Transverse colon (tissue), 4 donors: ENCODE results near the gene LPCAT3. TPM values are rescaled to one million over a fixed set of nuclear protein-coding genes. Genes with fewer than 3 reads are reported as not detected.
A peak's percentile ranks its signal among the peaks of the same experiment; 100 is the strongest.

Experiments
- DNase-seq: peaks from one replicate; pipeline ENCODE4 v3.0.0-alpha.2; 2019
- H3K27ac ChIP-seq, 4 donors: fragments of 200-600 bp; sonication (generic); 2 replicates each; pipeline ENCODE4 v1.5.1; 2016 to 2018; ENCODE audit warnings: inconsistent platforms in 4 of 4
- H3K27me3 ChIP-seq: fragments of 200-600 bp; sonication (generic); 2 replicates; pipeline ENCODE4 v1.5.1; 2017; ENCODE audit warnings: inconsistent platforms
- H3K36me3 ChIP-seq, 4 donors: fragments of 200-600 bp; sonication (generic); 2 replicates each; pipeline ENCODE4 v1.5.1; 2017 to 2019; ENCODE audit warnings: inconsistent platforms in 4 of 4
- H3K4me1 ChIP-seq, 4 donors: fragments of 200-600 bp; sonication (generic); 2 replicates each; pipeline ENCODE4 v1.5.1; 2017 to 2020; ENCODE audit warnings: inconsistent platforms in 4 of 4
- H3K4me3 ChIP-seq, 4 donors: fragments of 200-600 bp; sonication (generic); 1 replicate in 1 of 4; 2 replicates in 3 of 4; pipeline versions ENCODE4 v1.5.1 to v1.6.1; 2017 to 2019; ENCODE audit warnings: inconsistent platforms in 4 of 4
- H3K9me3 ChIP-seq, 2 donors: fragments of 200-600 bp; sonication (generic); 2 replicates each; pipeline ENCODE4 v1.5.1; 2017 to 2019; ENCODE audit warnings: inconsistent platforms in 2 of 2
- CTCF ChIP-seq, 5 experiments: fragments of 200-600 bp in 3 of 5; fragments of 450-650 bp in 2 of 5; sonication (generic) in 3 of 5; IDR thresholded peaks; 1 replicate in 2 of 5; 2 replicates in 3 of 5; pipeline ENCODE4 v1.5.1; 2016 to 2017; ENCODE audit warnings: antibody characterized with exemption in 5 of 5, inconsistent platforms in 3 of 5, mild to moderate bottlenecking in 2 of 5, moderate library complexity in 1 of 5
- EP300 ChIP-seq: sonication (generic); formaldehyde crosslinking; IDR thresholded peaks from one replicate; pipeline ENCODE4 v1.6.1; 2017; ENCODE audit warnings: antibody characterized with exemption, low read depth
- POLR2A ChIP-seq: fragments of 450-650 bp; IDR thresholded peaks from one replicate; pipeline ENCODE4 v1.6.1; 2016; ENCODE audit warnings: antibody characterized with exemption, mild to moderate bottlenecking, moderate library complexity
- POLR2AphosphoS5 ChIP-seq, 3 donors: sonication (generic); formaldehyde crosslinking; IDR thresholded peaks; one replicate each; pipeline ENCODE4 v1.6.1; 2016; ENCODE audit warnings: antibody characterized with exemption in 3 of 3
- WGBS, 2 donors: methylation state at CpG; one replicate each; pipeline ENCODE4 v1.1.5; 2018; ENCODE audit warnings: low coverage in 1 of 2; 5-methylcytosine and 5-hydroxymethylcytosine counted together
- in situ Hi-C, 4 donors: fragments of 200-750 bp; cut with MboI; loops; one replicate each; pipeline versions ENCODE4 v1.15.0 to v1.15.1; 2017; ENCODE audit warnings: low sequenced_read_pairs in 3 of 4, low pct_ligation_motif_present in 1 of 4, low pct_unique_long_range_greater_than_20kb in 1 of 4
- intact Hi-C: fragments of 100-400 bp; cut with DNase I; formaldehyde crosslinking; loops from one replicate; pipeline ENCODE4 v1.15.1; 2023; ENCODE audit warnings: low total_unique reads
- total RNA-seq, 4 donors: library from RNA; depleted of rRNA; stranded (reverse); fragments of >200 nt; gene quantifications; one replicate each; pipeline ENCODE4 v1.1.0, GENCODE V29; 2016

The LPCAT3 gene
- total RNA-seq, 4 donors from 2014 or later, result 56.1 to 271 (median 111) TPM

GRCh38 chr12:6932766-6933165 is 85.5 kb downstream of the LPCAT3 start:
- Histone ChIP-seq H3K9me3 (no peaks in the 10 kb centered on the region), H3K27me3 (no peaks in the 10 kb centered on the region), H3K27ac (peak overlapping the region; percentile 55 to 99 (median 78)), H3K36me3 (peaks cover 0 to 8% (median 0%) of the 10 kb centered on the region in 4 donors), H3K4me3 (no peak overlapping the region), H3K4me1 (peaks cover 27 to 71% (median 57%) of the 10 kb centered on the region in 4 donors)
- TF ChIP-seq CTCF (IDR thresholded peaks at IDR 0.05) (no peak), POLR2A (no peak), EP300 (no peak), POLR2AphosphoS5 (IDR thresholded peaks at IDR 0.05) (no peak)
- in situ Hi-C loops, result loop anchor here in 2 of 4 donors (25.0 kb wide), 1 partner anchor 180 kb away; the partner anchor contains the start of gene C1RL (in 2 of the 2)
- 55 to 75% methylated on average over 1 of the region's 1 CpG for WGBS, 2 donors
- intact Hi-C loops, result no loop called here
- DNase-seq, result no peak

GRCh38 chr12:6929466-6930452 is 88.5 kb downstream of the LPCAT3 start:
- WGBS, 2 donors, result 51 to 52% methylated on average over 2 to 7 of the region's 7 CpGs
- peaks cover 34 to 84% (median 70%) of the 10 kb centered on the region in 4 donors for H3K4me1 ChIP-seq
- H3K9me3 ChIP-seq, result no peaks in the 10 kb centered on the region
- TF ChIP-seq POLR2AphosphoS5 (IDR thresholded peaks at IDR 0.05), result no peak
- TF ChIP-seq CTCF (IDR thresholded peaks at IDR 0.05), result no peak
- no peak for TF ChIP-seq POLR2A
- TF ChIP-seq EP300, result no peak
- intact Hi-C loops, result no loop called here
- no peak for DNase-seq
- H3K27me3 ChIP-seq, result no peaks in the 10 kb centered on the region
- H3K27ac ChIP-seq, result peak overlapping the region; percentile 96 to 99 (median 98)
- H3K36me3 ChIP-seq, result no peaks in the 10 kb centered on the region
- in situ Hi-C loops, result loop anchor here in 2 of 4 donors (25.0 kb wide), 1 partner anchor 183 kb away; the partner anchor contains the start of gene C1RL (in 2 of the 2)
- H3K4me3 ChIP-seq, result peak overlapping the region; percentile 94 to 97 (median 94)

GRCh38 chr12:6928703-6929407 is 89.4 kb downstream of the LPCAT3 start:
- intact Hi-C loops (no loop called here), in situ Hi-C loops (loop anchor here in 2 of 4 donors (25.0 kb wide), 1 partner anchor 183 kb away; the partner anchor contains the start of gene C1RL (in 2 of the 2))

More at GRCh38 chr12:6928703-6929407, 89.4 kb downstream of the LPCAT3 start:
- Histone ChIP-seq H3K27ac (peak overlapping the region; percentile 96 to 99 (median 98)), H3K4me3 (peak overlapping the region; percentile 94 to 97 (median 94)), H3K36me3 (no peaks in the 10 kb centered on the region), H3K27me3 (no peaks in the 10 kb centered on the region), H3K9me3 (no peaks in the 10 kb centered on the region), H3K4me1 (peaks cover 35 to 84% (median 71%) of the 10 kb centered on the region in 4 donors)
- 11% methylated on average over 19 of the region's 19 CpGs; no CpG with 5 or more reads in 1 of the 2 donors for WGBS, 2 donors
- TF ChIP-seq CTCF (IDR thresholded peaks at IDR 0.05) (no peak), POLR2AphosphoS5 (IDR thresholded peaks at IDR 0.05) (no peak), EP300 (no peak), POLR2A (no peak)
- no peak for DNase-seq
